ENCODE measurements around the gene RAP1GAP2.
A peak's percentile ranks its signal among the peaks of the same experiment; 100 is the strongest.
"Not testable (repeated sequence)": the region's sequence is repeated elsewhere in the genome, so short reads cannot be mapped to it uniquely, and the experiment has no call there.

RAP1GAP2 gene

DNA sequence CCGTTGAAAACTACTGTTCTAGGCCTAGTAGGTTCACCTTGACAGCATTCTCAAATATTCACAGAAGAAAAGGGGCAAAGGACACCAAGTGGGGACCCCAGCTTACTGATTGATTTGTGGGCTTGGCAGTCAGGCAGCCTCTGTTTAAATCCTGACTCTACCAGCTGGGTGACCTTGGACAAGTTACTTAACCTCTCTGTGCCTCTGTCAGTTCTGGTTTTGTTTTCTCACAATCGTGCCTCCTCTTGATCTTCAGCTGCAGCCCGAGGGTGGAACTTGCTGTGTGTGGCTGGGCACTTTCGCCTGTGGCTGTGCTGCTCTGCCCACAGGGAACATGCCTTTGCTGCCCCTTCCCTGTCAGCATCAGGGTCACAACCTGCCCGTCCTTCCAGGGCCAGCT is 17.8 kb downstream of the RAP1GAP2 start:
- no peak for DNase-seq (ENCODE audit: low read depth in 1 of 2, low spot score in 1 of 2)

- peak; percentile 63 to 84 for DNase-seq (ENCODE audit: low read depth in 1 of 2, low spot score in 1 of 2)
These were observed 18.5 kb downstream of the RAP1GAP2 start for GRCh38 chr17:2814481-2815341.

- no peak for DNase-seq (ENCODE audit: low read depth in 1 of 2, low spot score in 1 of 2)
These were observed 19.5 kb downstream of the RAP1GAP2 start for GRCh38 chr17:2815781-2816185.

GRCh38 chr17:2816688-2817087 is 20.4 kb downstream of the RAP1GAP2 start:
- DNase-seq (ENCODE audit: low read depth in 1 of 2, low spot score in 1 of 2), result no peak

- DNase-seq (ENCODE audit: low read depth in 1 of 2, low spot score in 1 of 2), result not testable (repeated sequence)
These were observed 23.1 kb downstream of the RAP1GAP2 start for GRCh38 chr17:2819294-2819693.

DNA sequence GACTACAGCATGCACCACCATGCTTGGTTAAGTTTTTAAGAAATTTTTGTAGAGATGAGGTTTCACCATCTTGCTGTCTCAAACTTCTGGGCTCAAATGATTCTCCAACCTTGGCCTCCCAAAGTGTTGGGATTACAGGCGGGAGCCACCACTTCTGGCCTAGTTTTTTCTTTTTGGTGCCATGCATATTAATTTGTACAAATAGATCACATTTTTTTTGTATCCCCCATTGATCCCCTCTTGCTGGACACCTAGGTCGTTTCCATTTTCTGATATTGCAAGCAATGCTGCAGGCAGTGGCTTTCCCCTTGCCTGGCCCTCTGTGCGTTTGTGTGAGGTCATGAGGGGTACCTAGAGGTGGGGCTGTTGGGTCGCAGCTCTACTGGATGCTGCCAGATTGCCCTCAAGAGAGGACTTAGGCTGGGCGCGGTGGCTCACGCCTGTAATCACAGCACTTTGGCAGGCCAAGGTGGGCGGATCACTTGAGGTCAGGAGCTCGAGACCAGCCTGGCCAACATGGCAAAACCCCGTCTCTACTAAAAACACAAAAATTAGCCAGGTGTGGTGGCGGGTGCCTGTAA is 23.8 kb downstream of the RAP1GAP2 start:
- DNase-seq (ENCODE audit: low read depth in 1 of 2, low spot score in 1 of 2), result no peak

DNA sequence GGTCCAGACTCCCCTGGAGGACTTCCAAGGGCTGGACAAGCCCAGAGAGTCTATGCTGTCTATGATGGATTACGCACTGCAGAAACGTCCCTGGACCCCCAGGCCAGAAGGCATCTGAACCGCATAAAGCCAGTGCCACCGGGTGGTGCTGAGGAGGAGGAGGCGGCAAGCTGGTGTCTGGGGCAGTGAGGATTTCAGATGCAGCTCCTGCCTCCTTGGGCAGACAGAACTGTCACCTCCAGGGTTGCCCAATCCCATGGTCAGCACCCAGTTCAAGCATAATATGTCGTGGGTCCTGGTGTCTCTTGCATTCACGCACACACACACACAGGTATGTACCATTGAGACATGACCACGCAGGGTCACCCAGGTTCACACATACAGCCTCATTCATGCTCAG is 25.6 kb downstream of the RAP1GAP2 start:
- no peak for DNase-seq (ENCODE audit: low read depth in 1 of 2, low spot score in 1 of 2)

DNA sequence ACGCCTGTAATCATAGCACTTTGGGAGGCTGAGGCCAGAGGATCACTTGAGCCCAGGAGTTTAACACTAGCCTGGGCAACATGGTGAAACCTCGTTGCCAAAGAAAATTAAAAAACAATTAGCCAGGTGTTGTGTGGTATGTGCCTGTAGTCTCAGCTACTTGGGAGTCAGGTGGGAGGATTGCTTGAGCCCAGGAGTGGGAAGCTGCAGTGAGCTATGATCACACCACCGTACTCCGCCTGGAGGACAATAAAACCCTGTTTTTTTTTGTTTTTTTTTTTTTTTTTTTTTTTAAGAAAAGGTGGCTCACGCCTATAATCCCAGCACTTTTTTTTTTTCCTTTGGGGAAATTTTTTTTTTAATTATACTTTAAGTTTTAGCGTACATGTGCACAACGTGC is 26.1 kb downstream of the RAP1GAP2 start:
- DNase-seq (ENCODE audit: low read depth in 1 of 2, low spot score in 1 of 2), result no peak

GRCh38 chr17:2825253-2825970 is 29.2 kb downstream of the RAP1GAP2 start:
- DNase-seq (ENCODE audit: low read depth in 1 of 2, low spot score in 1 of 2), result no peak

DNA sequence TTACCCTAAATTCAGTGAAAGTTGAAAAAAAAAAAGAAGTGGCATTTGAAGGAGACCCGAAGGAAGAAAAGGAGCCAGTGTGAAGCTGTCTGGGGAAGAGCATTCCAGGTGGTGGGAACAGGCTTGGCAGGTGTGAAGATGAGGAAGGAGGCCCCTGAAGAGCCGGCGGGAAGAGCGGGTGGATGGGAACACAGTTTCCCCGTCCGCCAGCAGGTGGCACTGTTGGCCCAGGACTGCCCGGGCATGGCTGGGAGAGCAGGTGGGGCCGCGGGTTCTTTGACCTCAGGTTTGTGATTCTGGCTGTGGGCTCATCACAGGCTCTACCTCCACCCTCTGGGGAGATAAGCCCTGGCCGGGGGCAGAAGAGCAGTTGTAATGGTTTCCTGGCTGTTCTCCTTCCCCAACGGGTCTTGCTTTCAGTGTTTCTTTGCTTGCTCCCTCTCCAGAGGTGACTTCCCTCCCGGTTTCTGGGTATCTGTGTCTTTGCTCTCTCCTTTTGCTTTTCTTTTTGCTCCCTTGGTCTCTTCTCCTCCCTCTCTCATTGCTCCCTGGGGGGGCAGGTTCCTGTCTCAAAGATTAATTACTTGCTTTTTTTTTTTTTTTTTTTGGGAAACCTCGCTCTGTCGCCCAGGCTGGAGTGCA is 32.3 kb downstream of the RAP1GAP2 start:
- peak; percentile 68 to 72 for DNase-seq (ENCODE audit: low read depth in 1 of 2, low spot score in 1 of 2)

DNA sequence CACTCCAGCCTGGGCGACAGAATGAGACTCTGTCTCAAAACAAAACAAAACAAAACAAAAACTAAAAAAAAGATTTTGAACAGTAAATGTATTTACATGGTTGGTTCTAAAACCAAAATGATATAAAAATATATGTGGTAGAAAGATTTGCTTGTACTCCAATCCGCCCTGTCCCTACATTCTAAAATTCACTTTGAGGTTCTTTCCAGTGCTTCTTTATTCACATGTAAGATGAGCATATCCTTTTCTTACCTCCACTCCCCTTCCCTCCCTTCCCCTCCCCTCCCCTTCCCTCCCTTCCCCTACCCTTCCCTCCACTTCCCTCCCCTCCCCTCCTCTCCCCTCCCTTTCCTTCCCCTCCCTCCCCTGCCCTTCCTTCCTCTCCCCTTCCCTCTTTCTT is 34.4 kb downstream of the RAP1GAP2 start:
- no peak for DNase-seq (ENCODE audit: low read depth in 1 of 2, low spot score in 1 of 2)

- DNase-seq (ENCODE audit: low read depth in 1 of 2, low spot score in 1 of 2), result no peak
These were observed 39.5 kb downstream of the RAP1GAP2 start for GRCh38 chr17:2835780-2836179.

- peak in 1 of 2 donors; percentile 48 for DNase-seq (ENCODE audit: low read depth in 1 of 2, low spot score in 1 of 2)
These were observed 40.9 kb downstream of the RAP1GAP2 start for GRCh38 chr17:2837147-2837561.

DNA sequence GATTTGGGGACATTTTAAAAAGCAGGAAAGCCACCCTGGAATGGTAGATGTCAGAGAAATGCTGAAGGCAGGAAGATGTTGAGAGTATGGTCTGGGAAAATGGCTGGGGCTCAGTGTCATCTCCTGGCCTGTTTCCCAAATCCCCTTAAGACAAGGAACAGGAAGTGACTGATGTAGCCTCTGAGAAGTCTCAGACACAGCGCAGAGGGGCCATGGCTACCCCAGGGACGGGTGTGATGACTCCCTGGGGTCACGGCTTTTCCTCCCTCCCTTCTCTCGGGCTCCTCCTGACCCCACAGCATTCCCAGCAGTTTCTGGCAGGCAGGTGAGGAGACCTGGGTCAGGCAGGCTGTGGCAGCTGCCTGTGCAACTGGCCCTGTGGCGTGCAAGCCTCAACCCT is 45.4 kb downstream of the RAP1GAP2 start:
- DNase-seq (ENCODE audit: low read depth in 1 of 2, low spot score in 1 of 2), result no peak

GRCh38 chr17:2842464-2842863 is 46.2 kb downstream of the RAP1GAP2 start:
- DNase-seq (ENCODE audit: low read depth in 1 of 2, low spot score in 1 of 2), result no peak

GRCh38 chr17:2844416-2844815 is 48.2 kb downstream of the RAP1GAP2 start:
- no peak for DNase-seq (ENCODE audit: low read depth in 1 of 2, low spot score in 1 of 2)

- no peak for DNase-seq (ENCODE audit: low read depth in 1 of 2, low spot score in 1 of 2)
These were observed 51.4 kb downstream of the RAP1GAP2 start for GRCh38 chr17:2847381-2848333.

- no peak for DNase-seq (ENCODE audit: low read depth in 1 of 2, low spot score in 1 of 2)
These were observed 53.1 kb downstream of the RAP1GAP2 start for GRCh38 chr17:2849327-2849670.

DNA sequence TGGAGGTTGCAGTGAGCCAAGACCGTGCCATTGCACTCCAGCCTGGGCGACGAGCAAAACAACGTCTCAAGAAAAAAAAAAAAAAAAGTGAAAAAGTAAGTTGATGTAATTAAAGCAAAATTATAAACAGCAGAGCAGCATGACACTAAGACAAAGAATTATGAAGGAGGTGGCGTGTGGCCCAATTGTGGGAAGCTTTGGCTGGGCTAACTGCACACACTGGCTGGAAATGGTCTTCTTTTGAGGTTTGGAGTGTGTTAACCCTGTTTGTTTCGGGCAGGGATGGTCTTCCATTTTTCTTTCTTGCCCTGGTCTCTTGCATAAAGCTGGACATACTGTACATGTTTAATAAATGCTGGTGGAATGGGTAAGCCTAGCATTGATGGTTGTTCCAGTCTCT is 54.8 kb downstream of the RAP1GAP2 start:
- DNase-seq (ENCODE audit: low read depth in 1 of 2, low spot score in 1 of 2), result no peak

DNA sequence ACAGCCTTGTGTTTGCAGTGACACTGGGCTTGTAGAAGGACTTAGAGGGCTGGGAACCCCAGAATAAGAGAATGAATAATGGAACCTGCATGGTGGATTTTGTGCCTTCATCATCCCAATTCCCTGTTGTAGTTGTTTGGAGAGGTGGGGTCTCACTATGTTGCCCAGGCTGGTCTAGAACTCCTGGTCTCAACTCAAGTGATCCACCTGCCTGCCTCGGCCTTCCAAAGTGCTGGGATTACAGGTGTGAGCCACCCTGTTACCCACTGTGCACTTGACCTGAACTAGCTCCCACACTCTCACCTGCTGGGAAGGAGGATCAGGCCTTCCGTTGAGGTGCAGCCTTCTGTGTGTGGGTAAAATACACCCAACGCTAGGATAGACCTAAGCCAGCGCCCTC is 55.4 kb downstream of the RAP1GAP2 start:
- DNase-seq (ENCODE audit: low read depth in 1 of 2, low spot score in 1 of 2), result no peak

DNA sequence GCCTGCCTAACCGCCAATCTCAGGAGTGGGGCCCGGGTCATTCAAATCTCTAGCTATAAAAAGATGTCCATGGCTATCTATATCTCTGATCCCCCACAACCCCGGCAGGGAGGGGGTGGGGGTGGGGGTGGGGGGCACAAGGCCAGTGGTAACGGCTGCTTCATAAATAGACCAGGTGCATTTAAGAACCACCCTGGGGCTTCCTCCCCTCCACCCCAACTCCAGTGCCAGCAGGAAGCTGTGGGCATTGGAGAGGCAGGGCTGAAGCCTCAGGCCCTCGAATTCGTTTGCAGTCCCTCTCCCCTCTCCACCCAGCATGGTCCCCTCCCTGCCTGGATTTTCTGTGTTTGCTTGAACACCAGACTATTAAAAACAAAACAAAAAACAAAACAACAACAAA is 56.0 kb downstream of the RAP1GAP2 start:
- DNase-seq (ENCODE audit: low read depth in 1 of 2, low spot score in 1 of 2), result no peak
